ENCODE measurements around the gene DENND4A.

The DENND4A gene

DNA sequence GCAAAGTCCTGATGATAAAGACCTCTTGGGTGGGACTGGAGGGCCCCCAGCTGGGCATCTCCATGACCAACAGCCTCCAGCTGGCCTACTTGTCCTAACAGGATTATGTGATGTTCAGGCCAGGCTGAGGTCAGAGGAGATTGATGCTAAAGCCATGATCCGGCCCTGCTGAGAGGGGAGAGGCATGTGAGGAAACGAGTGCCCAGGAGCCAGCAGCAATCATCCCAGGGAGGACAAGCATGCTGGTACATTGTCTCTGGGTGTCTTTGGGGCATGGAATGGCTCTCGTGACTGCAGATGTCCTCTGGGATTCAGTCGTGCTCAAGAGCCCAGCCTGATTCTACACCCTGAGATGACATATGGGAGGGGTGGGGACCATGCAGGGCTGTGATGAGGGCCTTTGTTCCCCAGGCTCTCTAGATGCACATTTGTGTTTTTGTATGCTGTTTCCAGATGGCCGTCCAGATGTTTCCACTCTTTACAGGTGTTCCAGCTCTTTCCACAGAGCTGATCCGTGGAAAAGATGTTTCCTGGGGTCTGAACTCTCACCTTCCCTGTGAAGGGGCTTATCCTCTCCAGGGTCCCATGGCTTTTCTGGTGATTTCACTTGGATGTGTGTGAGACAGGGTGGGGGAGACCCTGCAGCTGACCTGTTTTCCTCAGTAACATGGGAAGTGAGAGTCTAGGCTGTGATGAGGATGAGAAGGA, 150.2 kb downstream of the DENND4A start:
- Histone ChIP-seq H3K36me3 (ENCODE audit: insufficient read depth, low read length) (no peaks in the 10 kb centered on the region), H3K27ac (no peak overlapping the region), H3K9ac (ENCODE audit: insufficient read length) (no peak overlapping the region), H3K4me3 (no peak overlapping the region), H3K9me3 (ENCODE audit: low read depth, low read length) (no peaks in the 10 kb centered on the region)
- TF ChIP-seq POLR2AphosphoS5 (IDR thresholded peaks at IDR 0.05; ENCODE audit: borderline replicate concordance, low read depth, low read length) (no peak), EZH2 (IDR thresholded peaks at IDR 0.05) (no peak), FOXP2 (optimal IDR thresholded peaks at IDR 0.05; ENCODE audit: control extremely low read depth, extremely low read length, insufficient read depth) (no peak)
- DNase-seq (ENCODE audit: low read depth, low spot score) = no peak

GRCh38 chr15:65639509-65639908, 152.6 kb downstream of the DENND4A start:
- TF ChIP-seq EZH2 (IDR thresholded peaks at IDR 0.05) = no peak
- no peak for TF ChIP-seq FOXP2 (optimal IDR thresholded peaks at IDR 0.05; ENCODE audit: control extremely low read depth, extremely low read length, insufficient read depth)
- no peak for TF ChIP-seq POLR2AphosphoS5 (IDR thresholded peaks at IDR 0.05; ENCODE audit: borderline replicate concordance, low read depth, low read length)
- no peak overlapping the region for H3K27ac ChIP-seq
- H3K9ac ChIP-seq (ENCODE audit: insufficient read length) = no peak overlapping the region
- DNase-seq (ENCODE audit: low read depth, low spot score) = no peak
- H3K36me3 ChIP-seq (ENCODE audit: insufficient read depth, low read length) = no peaks in the 10 kb centered on the region
- no peaks in the 10 kb centered on the region for H3K9me3 ChIP-seq (ENCODE audit: low read depth, low read length)
- H3K4me3 ChIP-seq = no peak overlapping the region

GRCh38 chr15:65638681-65639089, 153.4 kb downstream of the DENND4A start:
- no peak overlapping the region for H3K9ac ChIP-seq (ENCODE audit: insufficient read length)
- no peaks in the 10 kb centered on the region for H3K36me3 ChIP-seq (ENCODE audit: insufficient read depth, low read length)
- no peaks in the 10 kb centered on the region for H3K9me3 ChIP-seq (ENCODE audit: low read depth, low read length)
- peak; percentile 40 for DNase-seq (ENCODE audit: low read depth, low spot score)
- H3K27ac ChIP-seq = no peak overlapping the region
- TF ChIP-seq EZH2 (IDR thresholded peaks at IDR 0.05) = no peak
- TF ChIP-seq POLR2AphosphoS5 (IDR thresholded peaks at IDR 0.05; ENCODE audit: borderline replicate concordance, low read depth, low read length) = no peak
- no peak for TF ChIP-seq FOXP2 (optimal IDR thresholded peaks at IDR 0.05; ENCODE audit: control extremely low read depth, extremely low read length, insufficient read depth)
- peak overlapping the region; percentile 7; the same call in 1 of the 2 replicates for H3K4me3 ChIP-seq

DNA sequence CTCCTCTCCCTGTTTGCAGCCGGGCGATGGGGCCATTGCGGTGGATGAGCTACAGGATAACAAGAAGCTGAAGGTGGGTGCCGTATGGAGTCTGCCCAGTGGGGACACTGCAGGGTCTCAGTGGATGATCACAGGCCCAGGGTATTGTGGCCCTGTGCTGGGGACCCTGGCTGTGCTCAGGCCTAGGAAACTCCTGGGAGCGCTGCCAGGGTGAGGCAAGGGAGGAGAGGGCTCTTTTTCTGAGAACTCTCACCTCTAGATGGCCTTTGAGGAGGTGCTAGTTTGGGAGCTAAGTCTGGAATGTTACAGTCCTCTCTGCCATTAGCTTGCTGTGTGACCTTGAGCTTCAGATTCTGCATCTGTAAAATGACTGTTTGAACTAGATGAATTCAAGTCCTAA, 154.0 kb downstream of the DENND4A start:
- Histone ChIP-seq H3K9ac (ENCODE audit: insufficient read length) (no peak overlapping the region), H3K9me3 (ENCODE audit: low read depth, low read length) (no peaks in the 10 kb centered on the region), H3K4me3 (peak overlapping the region; percentile 7; the same call in 1 of the 2 replicates), H3K36me3 (ENCODE audit: insufficient read depth, low read length) (no peaks in the 10 kb centered on the region), H3K27ac (no peak overlapping the region)
- DNase-seq (ENCODE audit: low read depth, low spot score) = no peak
- no peak for TF ChIP-seq POLR2AphosphoS5 (IDR thresholded peaks at IDR 0.05; ENCODE audit: borderline replicate concordance, low read depth, low read length)
- TF ChIP-seq FOXP2 (optimal IDR thresholded peaks at IDR 0.05; ENCODE audit: control extremely low read depth, extremely low read length, insufficient read depth) = no peak
- no peak for TF ChIP-seq EZH2 (IDR thresholded peaks at IDR 0.05)

GRCh38 chr15:65634356-65634755, 157.7 kb downstream of the DENND4A start:
- no peak overlapping the region for H3K9ac ChIP-seq (ENCODE audit: insufficient read length)
- H3K36me3 ChIP-seq (ENCODE audit: insufficient read depth, low read length) = no peaks in the 10 kb centered on the region
- no peak overlapping the region for H3K4me3 ChIP-seq
- TF ChIP-seq POLR2AphosphoS5 (IDR thresholded peaks at IDR 0.05; ENCODE audit: borderline replicate concordance, low read depth, low read length) (no peak), FOXP2 (optimal IDR thresholded peaks at IDR 0.05; ENCODE audit: control extremely low read depth, extremely low read length, insufficient read depth) (no peak), EZH2 (IDR thresholded peaks at IDR 0.05) (no peak)
- no peak for DNase-seq (ENCODE audit: low read depth, low spot score)
- H3K9me3 ChIP-seq (ENCODE audit: low read depth, low read length) = no peaks in the 10 kb centered on the region
- no peak overlapping the region for H3K27ac ChIP-seq

- Histone ChIP-seq H3K9ac (ENCODE audit: insufficient read length) (no peak overlapping the region), H3K36me3 (ENCODE audit: insufficient read depth, low read length) (no peaks in the 10 kb centered on the region), H3K27ac (no peak overlapping the region), H3K9me3 (ENCODE audit: low read depth, low read length) (no peaks in the 10 kb centered on the region), H3K4me3 (no peak overlapping the region)
- TF ChIP-seq FOXP2 (optimal IDR thresholded peaks at IDR 0.05; ENCODE audit: control extremely low read depth, extremely low read length, insufficient read depth) = no peak
- no peak for TF ChIP-seq EZH2 (IDR thresholded peaks at IDR 0.05)
- TF ChIP-seq POLR2AphosphoS5 (IDR thresholded peaks at IDR 0.05; ENCODE audit: borderline replicate concordance, low read depth, low read length) = no peak
- DNase-seq (ENCODE audit: low read depth, low spot score) = no peak
Observed at GRCh38 chr15:65633752-65634151, 158.3 kb downstream of the DENND4A start.

GRCh38 chr15:65632780-65633375, 159.2 kb downstream of the DENND4A start:
- H3K9me3 ChIP-seq (ENCODE audit: low read depth, low read length) = no peaks in the 10 kb centered on the region
- no peak overlapping the region for H3K4me3 ChIP-seq
- H3K36me3 ChIP-seq (ENCODE audit: insufficient read depth, low read length) = no peaks in the 10 kb centered on the region
- no peak overlapping the region for H3K9ac ChIP-seq (ENCODE audit: insufficient read length)
- TF ChIP-seq EZH2 (IDR thresholded peaks at IDR 0.05) (no peak), POLR2AphosphoS5 (IDR thresholded peaks at IDR 0.05; ENCODE audit: borderline replicate concordance, low read depth, low read length) (no peak), FOXP2 (optimal IDR thresholded peaks at IDR 0.05; ENCODE audit: control extremely low read depth, extremely low read length, insufficient read depth) (no peak)
- DNase-seq (ENCODE audit: low read depth, low spot score) = no peak
- no peak overlapping the region for H3K27ac ChIP-seq

- no peak overlapping the region for H3K27ac ChIP-seq
- H3K9ac ChIP-seq (ENCODE audit: insufficient read length) = no peak overlapping the region
- no peak overlapping the region for H3K4me3 ChIP-seq
- no peaks in the 10 kb centered on the region for H3K36me3 ChIP-seq (ENCODE audit: insufficient read depth, low read length)
- H3K9me3 ChIP-seq (ENCODE audit: low read depth, low read length) = no peaks in the 10 kb centered on the region
- TF ChIP-seq POLR2AphosphoS5 (IDR thresholded peaks at IDR 0.05; ENCODE audit: borderline replicate concordance, low read depth, low read length) (no peak), EZH2 (IDR thresholded peaks at IDR 0.05) (no peak), FOXP2 (optimal IDR thresholded peaks at IDR 0.05; ENCODE audit: control extremely low read depth, extremely low read length, insufficient read depth) (no peak)
- no peak for DNase-seq (ENCODE audit: low read depth, low spot score)
Observed at GRCh38 chr15:65631503-65631902, 160.6 kb downstream of the DENND4A start.
